Skin epidermis (tissue), 12 donors: Measurements from ENCODE around the gene DOCK1.

Experiments
- H3K27ac ChIP-seq, 21 experiments: fragments of 200-600 bp; sonication (generic) in 11 of 21; one replicate each; pipeline ENCODE4 v1.5.0; 2020; ENCODE audit warnings: mild to moderate bottlenecking in 3 of 21, inconsistent platforms in 2 of 21, moderate library complexity in 2 of 21
- H3K4me3 ChIP-seq, 7 experiments: fragments of 200-600 bp; sonication (generic) in 2 of 7; one replicate each; pipeline ENCODE4 v1.5.0; 2020; ENCODE audit warnings: inconsistent platforms in 2 of 7, mild to moderate bottlenecking in 2 of 7, moderate library complexity in 1 of 7

The DOCK1 gene

GRCh38 chr10:127500127-127500526 lies 594.9 kb downstream of the DOCK1 start:
- Histone ChIP-seq H3K27ac (no peak overlapping the region), H3K4me3 (no peak overlapping the region)
